Stimulated activated CD8-positive, alpha-beta memory T cell treated with anti-CD3 and anti-CD28 coated beads, Interleukin-2, amount 100 ng/mL, for 48 hours (primary cell): ENCODE measurements around the gene CTXN1.
"Not testable (repeated sequence)": the region's sequence is repeated elsewhere in the genome, so short reads cannot be mapped to it uniquely, and the experiment has no call there.

Source experiments
- DNase-seq, 2 donors: peaks; one replicate each; pipeline ENCODE4 v3.0.0-alpha.2; 2020; ENCODE audit warnings: low read depth in 2 of 2

Gene CTXN1

DNA sequence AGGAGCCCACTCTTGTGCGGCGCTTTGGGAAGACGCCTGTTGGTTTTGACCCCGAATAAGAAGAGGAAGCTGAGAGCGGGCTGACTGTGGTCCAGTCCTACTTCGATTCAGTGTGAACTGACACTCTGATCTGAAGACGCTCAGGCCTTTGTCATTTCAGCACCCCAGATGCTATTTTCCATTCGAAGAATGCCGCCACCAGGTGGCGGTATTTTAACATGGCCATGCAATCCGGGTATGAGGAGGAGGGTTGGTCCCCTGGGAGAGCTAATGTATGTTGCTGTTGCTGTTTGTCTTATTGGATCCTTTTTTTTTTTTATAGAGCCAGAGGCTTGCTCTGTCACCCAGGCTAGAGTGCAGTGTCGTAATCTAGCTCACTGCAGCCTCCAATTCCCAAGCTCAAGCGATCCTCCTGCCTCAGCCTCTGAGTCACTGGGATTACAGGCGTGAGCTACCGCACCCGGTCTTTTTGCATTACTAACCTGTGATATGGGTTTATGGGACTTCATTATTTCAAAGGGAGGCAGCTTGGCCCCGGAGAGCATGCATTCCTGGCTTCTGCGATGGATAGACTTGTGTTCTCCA is 18.3 kb upstream of the CTXN1 start:
- peak; percentile 74 to 80 for DNase-seq

DNA sequence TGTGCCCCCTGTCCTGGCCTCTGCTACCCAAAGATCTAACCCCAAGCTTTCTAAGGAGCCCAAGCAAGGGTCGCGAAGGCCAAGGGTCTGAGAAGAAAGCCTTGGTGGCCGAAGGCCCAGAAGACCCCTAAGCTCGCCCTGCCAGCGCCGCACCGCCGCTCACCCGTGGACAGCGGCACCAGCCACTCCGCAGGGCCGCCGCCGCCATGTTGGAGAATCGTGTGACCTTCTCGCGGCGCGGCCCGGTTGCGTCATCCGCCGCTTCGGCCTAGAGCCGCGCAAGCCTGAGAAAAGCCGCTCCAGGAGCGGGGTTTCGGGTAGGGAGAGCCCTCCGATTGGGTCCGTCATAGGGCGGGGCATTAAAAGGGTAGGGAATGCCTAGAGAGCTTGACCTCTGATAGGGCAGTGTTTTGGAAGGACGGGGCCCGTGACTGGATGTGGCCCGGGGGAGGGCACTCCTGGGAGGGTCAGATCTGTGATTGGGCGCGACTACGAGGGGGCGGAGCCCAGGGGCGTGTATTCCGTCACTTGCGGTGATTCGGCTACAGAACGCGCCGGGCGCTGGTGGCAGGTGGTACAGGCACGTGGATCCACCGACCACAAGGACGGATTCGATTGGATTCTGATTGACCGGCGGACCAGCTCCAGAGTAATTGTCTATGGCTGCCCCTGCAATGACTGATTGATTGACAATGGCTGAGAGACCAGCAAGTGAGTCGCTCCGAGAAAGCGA is 17.7 kb upstream of the CTXN1 start, which contains the start of gene TIMM44:
TIMM44 (minus strand) TSS at position 223 of the 733 bp plus-strand sequence; CDS start at position 208, 15 bp downstream.
- DNase-seq = peak; percentile 97 to 98

DNA sequence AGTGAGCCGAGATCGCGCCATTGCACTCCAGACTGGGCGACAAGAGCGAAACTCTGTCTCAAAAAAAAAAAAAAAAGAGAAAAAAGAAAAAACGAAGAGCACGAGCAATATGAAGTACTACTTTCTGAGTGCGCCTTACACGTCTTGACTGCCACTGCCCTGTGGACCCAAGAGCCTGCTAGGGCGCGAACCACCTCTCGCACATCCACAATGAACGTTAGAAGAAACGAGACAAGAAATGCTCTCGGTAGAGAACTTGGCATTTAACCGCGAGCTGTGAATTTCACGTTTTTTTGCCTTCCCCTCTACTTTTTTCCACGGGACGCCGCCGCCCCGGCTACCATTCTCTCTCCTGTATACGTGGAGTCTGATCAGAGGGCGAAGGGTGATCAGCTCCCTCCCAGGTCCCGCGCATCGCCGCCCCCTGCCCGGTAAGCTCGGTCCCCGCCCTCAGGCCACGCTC is 17.1 kb upstream of the CTXN1 start:
- DNase-seq = no peak

DNA sequence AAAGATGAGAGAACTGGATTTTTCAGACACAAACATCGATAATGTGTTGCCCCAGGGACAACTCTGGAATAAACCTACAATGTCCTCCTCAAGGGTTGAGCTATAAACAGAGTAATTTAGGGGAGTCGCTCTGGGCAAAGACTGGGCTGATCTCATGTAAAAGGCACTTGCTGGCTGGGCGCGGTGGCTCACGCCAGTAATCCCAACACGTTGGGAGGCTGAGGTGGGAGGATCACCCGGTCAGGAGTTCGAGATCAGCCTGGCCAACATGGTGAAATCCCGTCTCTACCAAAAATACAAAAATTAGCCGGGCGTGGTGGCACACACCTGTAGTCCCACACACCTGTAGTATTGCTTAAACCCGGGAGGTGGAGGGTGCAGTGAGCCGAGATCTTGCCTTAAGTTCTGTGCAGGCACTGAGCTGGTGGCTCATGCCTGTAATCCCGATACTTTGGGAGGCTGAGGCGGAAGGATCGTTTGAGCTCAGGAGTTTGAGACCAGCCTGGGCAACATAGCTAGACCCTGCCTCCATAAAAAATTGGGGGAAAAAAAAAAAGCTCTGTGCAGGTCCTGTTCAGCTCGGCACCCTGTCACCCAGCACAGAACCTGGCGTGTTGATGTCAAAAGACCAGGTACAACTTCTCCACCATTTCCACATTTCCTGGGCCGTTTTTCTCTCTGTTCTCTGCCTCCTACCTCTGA is 16.1 kb upstream of the CTXN1 start:
- no peak for DNase-seq

DNA sequence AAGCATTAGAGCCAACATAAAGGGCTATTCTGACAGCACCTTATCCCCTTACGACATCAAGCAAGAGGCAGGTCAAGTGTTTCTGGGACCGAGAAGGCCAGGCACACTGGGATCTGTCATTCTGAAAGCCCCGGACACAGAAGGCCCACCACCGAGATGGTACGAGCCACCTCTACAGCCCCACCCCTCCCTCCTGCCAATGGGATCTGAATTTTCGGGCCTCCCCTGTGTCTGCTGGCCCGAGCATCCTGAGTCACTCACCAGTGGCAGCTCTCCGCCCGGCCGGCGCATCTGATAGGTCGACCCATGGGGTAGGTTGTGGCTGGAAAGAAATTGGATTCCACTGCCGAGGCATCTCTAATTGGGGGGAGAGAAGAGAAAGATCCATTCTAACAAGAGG is 14.9 kb upstream of the CTXN1 start:
- DNase-seq = no peak

DNA sequence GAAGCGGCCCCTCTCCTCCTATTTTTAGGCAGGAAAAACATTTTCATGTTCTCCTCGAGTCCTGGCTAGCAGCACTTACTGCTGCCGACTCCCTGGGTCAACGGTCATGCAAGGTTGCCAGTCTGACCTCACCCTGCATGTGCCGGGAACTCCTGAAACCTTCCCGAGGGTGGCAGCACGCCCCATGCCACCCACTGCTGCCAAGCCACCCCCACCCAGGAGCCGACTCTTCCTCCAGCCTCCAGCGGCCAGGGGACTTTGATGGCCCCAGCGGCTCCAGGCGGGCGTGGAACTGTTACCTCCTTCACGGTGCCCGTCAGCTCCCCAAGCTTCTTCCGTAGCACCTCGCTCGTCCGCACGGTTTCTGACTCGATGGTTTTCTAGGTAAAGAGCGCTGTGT is 8.8 kb upstream of the CTXN1 start:
- no peak for DNase-seq

DNA sequence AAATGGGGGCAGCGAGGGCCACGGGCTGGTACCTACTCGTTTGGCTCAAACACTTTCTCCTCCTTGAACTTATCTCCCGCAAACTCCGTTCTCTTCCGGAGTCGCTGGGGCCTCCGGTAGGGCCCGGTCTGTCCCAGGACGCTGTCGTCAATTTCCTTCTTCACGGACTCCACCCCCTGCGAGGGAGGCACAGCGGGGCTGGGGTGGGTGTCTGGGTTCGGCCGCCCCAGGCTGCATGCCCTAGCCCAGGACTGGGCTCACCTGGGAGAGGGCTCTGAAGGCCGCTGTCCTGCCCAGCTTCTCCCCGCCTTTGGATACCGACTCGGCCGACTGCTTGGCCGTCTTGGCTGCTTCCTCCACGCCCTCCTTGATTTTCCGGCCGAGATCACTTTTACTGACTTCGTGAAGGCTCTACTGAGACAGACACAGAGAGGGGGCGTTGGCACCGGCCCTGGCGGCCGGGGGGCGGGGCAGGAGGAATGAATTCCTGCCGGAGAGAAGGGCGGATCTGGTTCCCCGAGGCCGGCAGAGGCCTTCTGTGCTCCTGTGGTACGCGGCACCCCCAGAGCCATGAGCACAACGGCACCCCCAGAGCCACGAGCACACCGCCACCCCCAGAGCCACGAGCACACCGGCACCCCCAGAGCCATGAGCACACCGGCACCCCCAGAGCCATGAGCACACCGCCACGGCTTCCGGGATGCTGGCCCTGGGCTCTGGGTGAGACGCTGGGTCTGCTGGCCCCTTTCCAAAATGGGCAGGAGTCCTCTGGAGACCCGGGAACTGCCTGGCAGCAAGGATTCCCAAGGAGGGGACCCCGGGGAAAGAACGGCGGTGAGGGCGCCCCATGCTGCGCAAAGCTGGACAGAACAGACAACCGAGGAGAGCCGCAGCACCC is 8.1 kb upstream of the CTXN1 start:
- no peak for DNase-seq

DNA sequence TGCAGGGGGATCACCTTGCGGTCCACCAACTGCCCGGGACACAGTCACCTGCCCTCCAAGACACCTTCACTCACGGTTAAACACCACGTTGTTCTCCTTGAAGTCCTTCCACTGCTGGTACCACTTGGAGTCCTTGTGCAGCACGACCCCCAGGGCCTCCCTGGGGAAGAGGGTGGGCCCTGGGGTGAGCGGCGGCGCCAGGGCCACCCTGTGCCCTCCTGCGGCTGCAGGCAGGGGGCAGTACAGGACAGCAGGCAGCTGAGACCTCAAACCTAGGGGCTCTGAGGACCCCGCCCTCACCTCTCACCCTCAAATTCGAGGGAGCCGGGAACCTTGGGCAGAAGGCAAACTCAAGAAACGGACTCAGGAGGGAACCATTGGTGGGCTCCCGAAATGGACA is 7.5 kb upstream of the CTXN1 start:
- DNase-seq = no peak

DNA sequence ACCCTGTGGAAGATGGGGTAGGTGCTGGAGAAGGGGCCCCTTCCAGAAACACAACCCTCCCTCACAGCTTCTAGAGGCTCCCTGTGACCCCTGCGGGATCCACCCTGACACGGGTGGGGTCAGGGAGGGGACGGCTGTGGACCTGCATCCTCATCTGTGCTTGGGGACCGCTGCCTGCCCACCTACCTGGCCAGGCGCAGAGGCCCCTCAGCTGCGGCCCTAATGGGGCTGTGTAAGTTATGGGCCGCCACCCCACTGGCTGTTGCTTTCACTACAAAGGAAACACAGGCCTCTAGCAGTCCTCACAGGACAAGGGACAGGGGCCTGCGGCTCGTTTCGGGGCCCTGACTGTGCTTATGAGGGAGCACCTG is 7.0 kb upstream of the CTXN1 start:
- DNase-seq = no peak

DNA sequence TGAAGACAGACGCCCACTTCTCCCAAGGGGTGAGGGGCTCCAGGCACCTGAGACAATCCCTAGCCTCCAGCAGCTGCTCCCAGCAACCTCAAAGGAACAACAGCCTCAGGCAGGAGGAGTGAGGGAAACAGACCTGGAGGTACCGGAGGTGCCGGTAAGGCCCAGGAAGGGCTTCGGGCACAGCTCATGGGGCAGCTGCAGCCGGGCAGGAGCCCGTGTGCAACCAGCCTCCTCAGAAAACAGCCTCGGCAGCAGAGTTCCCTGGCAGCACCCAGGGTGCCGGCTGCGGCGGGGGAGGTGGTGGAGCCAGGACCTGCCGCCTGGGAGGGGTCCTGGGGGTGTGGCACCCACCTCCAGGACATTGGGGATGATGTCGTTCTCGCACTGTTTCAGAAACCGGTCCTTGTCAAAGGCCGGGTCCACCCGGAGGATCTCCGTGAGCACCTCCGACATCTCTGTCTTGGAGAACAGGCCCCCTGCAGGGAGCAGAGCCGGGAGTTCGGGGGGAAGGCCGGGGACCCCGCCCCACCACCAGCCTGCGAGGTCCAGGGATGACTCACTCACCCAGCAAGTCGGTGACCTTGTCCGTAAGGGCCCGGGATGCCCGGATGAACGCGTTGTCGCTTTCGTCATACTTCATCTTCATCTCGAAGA is 6.5 kb upstream of the CTXN1 start:
- no peak for DNase-seq

DNA sequence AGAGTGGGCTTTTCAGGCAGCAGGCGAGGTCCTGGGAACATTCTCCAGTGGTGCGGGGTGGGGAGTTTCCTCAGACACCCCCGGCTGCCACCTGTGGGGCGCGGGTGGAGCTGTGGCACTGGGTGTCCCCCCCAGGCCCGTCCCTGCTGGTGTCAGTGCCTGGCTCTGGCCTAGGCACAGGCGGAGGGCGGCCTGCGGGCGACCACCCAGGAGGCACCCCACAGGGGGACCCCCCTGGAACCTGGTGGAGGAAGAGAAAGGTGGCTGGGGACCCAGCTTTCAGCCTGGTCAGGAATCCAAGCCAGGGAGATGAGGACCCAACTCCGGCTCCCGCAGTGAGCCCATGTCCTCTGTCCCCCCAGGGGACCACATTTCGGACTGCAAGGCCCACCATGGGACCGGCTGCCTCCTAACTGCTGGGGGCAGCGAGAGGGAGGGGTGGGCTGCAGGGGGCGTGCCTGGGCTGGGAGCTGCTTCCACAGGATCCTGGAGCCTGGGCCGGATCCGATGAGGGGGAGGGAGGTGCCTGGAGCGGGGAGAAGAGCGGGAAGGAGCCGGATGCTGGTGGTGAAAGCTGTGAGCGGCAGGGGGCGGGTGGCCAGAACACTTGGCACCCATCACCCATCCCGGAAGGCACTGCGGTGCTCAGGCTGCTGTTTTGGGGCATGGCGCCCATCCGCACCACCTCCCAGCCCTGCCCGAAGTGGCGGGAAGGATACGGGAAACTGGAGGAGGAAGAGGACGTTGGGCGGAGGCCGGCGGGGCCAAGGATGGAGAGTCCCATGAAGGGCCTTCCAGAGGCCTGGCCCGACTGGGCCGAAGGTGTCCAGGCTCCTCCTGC is 5.5 kb upstream of the CTXN1 start:
- no peak for DNase-seq

DNA sequence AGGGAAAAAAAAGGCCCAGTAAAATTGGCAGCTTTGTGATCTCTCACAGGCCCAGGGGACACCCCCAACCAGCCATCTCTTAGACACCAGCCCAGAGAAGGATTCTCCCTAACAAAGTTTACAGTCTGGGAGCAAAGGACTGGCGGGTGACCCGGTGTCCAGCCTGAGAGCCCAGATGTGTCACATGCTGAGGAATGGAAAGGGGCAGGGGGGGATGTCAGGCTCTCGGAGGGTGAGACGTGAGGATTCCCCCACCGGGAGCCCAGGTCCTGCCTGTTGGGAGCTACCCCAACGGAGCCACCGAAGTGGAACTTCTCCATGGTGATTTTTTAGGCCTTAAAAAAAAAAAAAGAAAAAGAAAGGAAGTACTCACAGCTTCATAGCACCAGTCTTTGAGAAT is 4.8 kb upstream of the CTXN1 start:
- DNase-seq = no peak

DNA sequence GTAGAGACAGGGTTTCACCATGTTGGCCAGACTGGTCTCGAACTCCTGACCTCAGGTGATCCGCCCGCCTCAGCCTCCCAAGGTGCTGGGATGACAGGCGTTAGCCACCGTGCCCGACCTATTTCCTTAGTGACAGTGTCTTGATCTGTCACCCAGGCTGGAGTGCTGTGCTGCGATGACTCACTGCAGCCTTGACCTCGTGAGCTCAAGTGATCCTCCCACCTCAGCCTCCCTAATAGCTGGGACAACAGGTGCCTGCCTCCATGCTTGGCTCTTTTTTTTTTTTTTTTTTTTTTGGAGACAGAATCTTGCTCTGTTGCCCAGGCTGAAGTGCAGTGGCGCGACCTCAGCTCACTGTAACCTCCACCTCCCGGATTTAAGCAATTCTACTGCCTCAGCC is 4.1 kb upstream of the CTXN1 start:
- DNase-seq = not testable (repeated sequence)

DNA sequence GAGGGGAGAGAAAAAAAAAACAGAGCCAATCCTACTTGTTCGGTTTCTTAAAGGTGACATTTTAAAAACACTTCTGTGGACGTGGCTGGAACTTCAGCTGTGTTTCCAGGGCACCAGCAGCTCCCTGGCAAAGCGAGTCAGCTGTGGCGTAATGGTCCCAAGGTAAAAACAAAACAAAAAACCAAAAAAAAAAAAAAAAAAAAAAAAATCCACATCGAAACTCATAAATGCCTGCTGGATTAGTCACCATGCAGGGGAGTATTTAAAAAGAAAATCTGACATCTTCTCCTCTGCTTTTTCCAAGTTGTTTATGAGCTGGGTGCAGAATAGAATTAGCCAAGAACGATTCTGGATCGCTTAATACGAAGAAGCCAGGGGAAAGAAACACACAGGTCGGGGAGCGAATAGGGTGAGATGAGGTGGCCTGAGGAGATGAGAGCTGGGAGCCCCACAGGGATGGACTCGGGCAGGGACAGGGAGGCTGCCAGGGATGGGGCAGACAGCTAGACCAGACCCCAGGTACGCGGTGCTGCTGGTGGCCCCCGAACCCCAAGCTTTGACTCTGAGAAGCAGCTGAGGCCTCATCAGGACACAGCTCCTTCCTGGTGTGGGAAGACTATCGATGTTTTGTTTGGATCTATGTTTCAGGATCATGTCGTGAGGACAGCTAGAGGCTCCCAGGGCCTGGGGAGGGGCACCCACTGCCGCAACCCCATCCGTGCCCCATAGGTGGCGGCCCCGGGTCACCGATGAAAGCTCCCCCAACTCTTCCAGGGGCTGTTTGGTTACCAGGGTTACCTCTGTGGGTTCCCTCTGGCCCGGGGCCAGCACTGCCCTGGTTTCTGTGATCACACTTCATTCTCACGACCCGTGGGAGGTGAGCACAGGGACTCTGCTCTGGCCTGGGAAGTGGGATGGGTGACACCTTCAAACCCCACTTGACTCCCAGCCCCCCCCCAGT is 3.1 kb upstream of the CTXN1 start:
- peak; percentile 63 for DNase-seq

DNA sequence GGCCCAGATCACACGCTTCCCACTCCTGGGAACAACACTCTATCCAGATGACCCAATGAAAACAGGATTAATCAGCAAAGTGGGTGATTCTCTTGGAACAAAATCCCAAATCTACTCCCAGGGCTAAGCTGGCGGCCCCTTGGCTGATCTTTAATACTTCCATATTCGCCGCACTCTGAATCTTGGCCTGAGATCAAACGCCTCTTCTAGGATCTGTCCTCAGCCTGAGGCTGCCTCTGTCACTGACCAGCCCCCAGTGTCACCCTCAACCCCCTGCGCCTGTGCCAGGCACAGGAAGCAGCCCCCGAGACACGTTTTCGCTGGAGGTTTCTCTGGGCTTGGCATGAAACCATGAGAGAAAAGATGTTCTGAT is 2.4 kb upstream of the CTXN1 start:
- no peak for DNase-seq

DNA sequence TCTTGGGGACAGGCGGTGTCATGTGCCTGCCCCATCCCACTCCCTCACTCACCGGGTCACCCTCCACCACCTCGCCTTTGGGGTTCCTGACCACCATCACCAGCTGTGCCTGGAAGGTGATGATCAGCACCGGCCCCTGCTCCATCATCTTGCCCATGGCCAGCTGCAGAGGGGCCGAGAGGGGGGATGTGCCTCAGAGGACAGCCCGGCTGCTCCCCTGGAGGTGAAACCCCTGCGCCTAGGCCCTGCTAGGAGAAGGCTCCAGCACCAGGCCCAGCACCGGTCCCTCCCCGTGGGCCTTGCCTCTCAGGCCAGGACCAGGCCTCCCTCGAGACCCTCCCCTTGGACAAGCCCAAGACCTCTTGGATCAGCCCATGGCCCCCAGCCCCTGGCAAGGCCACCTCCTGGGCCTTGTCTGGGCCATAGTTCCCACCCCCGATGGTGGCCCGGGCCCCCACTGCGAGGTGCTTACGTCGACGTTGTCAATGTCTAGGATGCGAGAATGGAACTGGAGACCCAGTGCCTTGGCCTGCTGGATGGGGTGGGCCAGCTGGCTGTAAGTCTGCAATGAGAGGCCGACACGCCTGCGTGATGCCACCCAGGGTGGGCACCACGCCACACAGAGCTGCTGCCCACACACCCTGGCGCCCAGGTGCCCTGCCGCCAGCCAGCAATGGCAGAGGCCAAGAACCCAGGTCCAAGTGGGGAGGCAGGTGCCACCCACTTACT is 1.8 kb upstream of the CTXN1 start:
- no peak for DNase-seq

DNA sequence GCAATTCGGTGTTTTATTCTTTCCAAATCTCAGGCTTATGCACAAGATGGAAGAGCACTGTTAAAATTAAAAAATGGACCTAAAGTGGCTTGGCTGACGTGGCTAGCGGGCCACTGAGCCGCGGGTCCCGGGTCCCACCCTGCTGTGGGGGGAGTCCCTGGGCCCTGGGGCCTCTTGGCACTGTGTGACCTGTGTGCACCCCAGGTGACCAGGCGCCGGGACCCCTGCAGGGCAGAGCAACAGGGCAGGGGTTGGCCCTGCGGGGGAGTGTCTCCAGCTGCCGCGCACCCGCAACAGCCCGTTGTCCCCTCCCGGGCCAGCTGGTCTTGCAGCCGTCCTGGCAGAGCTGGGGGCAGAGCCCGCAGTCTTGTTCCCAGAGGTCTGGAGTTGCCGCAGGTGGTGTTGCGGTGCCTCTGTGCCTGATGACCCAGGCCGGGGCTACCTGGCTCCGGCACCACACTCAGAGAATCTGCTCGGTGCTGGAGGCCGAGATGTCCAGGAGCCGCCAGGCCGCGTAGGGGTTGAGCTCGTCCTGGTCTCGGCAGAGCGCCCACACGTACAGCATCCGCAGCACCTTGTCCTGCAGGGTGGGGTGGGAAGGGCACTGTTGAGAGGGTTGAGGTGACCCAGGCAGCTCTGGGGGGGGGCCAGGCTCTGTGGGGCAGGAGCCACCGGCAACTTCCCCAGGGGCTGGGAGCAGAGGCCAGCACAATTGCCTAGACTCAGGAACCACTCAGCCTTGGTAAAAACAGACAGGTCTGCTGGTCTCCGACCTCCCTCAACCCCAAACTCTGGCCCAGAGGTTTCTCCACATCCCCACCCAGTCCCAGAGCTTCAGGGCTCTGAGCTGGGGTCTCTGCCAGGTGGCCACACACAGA is 1.0 kb upstream of the CTXN1 start:
- DNase-seq = no peak
